ENCODE results near the gene ATP5MC2.
"Not testable (repeated sequence)": the region's sequence is repeated elsewhere in the genome, so short reads cannot be mapped to it uniquely, and the experiment has no call there.

Gene ATP5MC2

GRCh38 chr12:53694756-53695151, 18.9 kb upstream of the ATP5MC2 start:
- DNase-seq (ENCODE audit: low read depth in 2 of 2) = no peak

DNA sequence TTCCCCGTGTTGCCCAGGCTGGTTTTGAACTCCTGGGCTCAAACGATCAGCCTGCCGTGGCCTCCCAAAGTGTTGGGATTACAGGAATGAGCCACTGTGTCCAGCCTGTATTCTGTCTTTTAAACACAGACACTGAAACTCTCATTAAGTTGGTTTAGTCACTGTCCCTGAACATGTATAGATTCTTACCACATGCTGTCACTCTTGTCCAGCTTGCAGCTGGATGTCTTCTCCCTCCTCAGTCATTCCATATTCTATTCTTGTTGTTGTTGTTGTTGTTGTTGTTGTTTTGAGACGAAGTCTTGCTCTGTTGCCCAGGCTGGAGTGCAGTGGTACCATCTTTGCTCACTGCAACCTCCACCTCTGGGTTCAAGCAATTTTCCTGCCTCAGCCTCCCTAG, 12.3 kb upstream of the ATP5MC2 start:
- no peak for DNase-seq (ENCODE audit: low read depth in 2 of 2)

DNA sequence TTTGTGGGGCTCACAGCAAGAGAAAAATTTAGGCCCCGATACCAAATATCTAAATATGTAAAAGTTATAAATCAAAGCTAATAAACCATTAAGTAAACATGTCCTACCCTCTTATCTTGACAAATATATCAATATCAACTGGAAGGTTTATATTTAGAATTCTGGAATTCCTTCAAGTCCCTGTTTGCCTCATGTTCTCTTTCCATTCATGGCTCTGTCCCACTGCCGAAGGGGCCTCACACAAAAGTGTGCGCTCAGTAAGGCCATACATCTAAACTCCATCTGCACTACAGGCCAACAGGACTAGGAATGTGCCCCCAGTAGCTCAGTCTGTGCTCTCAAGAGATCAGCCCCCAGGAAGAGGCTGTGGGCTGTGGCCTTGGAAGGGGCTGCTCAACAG, 10.6 kb upstream of the ATP5MC2 start:
- DNase-seq (ENCODE audit: low read depth in 2 of 2) = no peak

GRCh38 chr12:53684654-53685220, 8.9 kb upstream of the ATP5MC2 start:
- no peak for DNase-seq (ENCODE audit: low read depth in 2 of 2)

DNA sequence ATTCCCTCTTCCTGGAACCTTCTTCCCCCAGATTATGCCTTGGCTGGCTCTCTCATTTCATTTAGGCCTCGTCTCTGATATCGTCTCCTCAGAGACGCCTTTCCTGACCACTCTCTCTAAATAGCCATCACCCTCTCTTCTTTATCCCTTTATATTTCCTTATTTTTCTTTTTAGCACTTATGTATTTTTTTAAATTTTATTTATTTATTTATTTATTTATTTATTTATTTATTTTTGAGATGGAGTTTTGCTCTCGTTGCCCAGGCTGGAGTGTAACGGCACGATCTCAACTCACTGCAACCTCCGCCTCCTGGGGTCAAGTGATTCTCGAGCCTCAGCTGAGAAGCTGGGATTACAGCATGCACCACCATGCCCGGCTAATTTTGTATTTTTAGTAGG, 8.1 kb upstream of the ATP5MC2 start:
- DNase-seq (ENCODE audit: low read depth in 2 of 2) = no peak

GRCh38 chr12:53683494-53683893, 7.6 kb upstream of the ATP5MC2 start:
- no peak for DNase-seq (ENCODE audit: low read depth in 2 of 2)

- DNase-seq (ENCODE audit: low read depth in 2 of 2) = not testable (repeated sequence)
These were observed 4.2 kb upstream of the ATP5MC2 start for GRCh38 chr12:53680061-53680460.

- DNase-seq (ENCODE audit: low read depth in 2 of 2) = no peak
These were observed 1.9 kb upstream of the ATP5MC2 start for GRCh38 chr12:53677800-53678148.

DNA sequence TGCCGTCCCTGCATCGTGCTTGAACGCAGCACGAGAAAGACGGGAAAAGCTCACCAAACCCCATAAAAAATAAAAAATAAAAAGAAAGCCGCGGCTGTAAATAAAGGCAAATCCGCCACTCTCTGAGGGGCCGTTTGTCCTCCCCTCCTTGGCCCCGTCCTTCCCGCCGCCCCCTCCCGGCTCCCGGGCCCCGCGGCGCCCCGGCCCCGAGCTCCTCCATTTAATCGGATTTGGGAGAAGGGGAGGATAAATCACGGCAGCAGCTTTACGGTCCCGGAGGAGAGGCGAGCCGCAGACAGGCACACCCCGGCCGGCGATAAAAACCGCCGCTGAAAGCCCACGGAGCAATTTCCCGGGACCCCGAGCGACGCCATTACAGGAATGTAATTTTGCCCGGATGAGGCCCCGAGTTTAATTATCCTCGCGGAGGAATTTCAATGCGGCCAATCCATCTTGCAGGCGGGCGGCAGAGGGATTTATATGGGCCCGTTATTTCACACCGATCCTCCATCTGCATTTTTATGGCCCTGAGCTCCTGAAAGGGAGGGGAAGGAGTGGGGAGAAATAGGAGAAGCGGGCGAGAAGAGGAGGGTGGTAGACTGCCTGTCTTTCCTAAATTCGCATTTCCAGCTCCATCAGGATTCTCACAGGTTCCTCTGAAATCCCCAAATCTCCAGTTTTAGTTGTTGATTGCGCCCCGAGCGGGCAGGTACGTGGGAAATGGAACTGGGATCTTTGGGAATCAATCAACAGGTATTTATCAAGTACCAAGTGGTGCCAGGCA, 1.3 kb upstream of the ATP5MC2 start:
- DNase-seq (ENCODE audit: low read depth in 2 of 2) = no peak

DNA sequence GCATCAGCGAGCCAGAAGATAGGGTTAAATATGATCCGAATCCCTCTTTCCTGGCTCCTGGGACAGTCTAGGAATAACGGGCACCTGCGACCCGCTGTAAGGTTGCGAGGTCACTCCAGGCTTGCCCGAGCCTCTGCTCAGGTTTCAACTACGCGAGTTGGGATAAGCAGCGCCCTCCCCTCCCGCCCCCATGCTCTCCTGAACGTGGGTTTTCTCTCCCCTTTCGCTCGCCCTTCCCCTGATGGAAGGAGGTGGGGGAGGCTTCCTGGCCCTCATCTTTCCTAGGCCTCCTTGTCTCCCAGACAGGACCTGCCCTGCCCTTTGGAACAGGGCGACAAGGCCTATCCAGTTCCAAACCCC, 753 bp upstream of the ATP5MC2 start:
- DNase-seq (ENCODE audit: low read depth in 2 of 2) = no peak

GRCh38 chr12:53674977-53675700, 744 bp downstream of the ATP5MC2 start:
- DNase-seq (ENCODE audit: low read depth in 2 of 2) = no peak

GRCh38 chr12:53670971-53671370, 4.9 kb downstream of the ATP5MC2 start:
- DNase-seq (ENCODE audit: low read depth in 2 of 2) = no peak

DNA sequence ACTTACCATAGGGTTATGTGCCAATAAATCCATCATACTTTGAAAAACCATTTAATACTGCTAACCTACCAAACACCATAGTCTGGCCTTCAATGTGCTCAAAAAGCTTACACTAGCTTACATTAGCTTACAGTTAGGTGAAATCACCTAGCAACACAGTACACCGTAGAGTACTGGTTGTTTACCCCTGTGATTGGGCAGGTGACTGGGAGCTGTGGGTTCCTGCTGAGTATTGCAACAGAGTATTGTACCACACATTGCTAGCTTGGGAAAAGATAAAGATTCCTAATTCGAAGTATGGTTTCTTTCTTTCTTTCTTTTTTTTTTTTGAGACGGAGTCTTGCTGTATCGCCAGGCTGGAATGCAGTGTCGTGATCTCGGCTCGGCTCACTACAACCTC, 5.6 kb downstream of the ATP5MC2 start:
- no peak for DNase-seq (ENCODE audit: low read depth in 2 of 2)

GRCh38 chr12:53667080-53667479, 8.8 kb downstream of the ATP5MC2 start:
- DNase-seq (ENCODE audit: low read depth in 2 of 2) = no peak

- no peak for DNase-seq (ENCODE audit: low read depth in 2 of 2)
These were observed 10.9 kb downstream of the ATP5MC2 start for GRCh38 chr12:53664936-53665335.

- DNase-seq (ENCODE audit: low read depth in 2 of 2) = no peak
These were observed 11.7 kb downstream of the ATP5MC2 start for GRCh38 chr12:53664191-53664590.

DNA sequence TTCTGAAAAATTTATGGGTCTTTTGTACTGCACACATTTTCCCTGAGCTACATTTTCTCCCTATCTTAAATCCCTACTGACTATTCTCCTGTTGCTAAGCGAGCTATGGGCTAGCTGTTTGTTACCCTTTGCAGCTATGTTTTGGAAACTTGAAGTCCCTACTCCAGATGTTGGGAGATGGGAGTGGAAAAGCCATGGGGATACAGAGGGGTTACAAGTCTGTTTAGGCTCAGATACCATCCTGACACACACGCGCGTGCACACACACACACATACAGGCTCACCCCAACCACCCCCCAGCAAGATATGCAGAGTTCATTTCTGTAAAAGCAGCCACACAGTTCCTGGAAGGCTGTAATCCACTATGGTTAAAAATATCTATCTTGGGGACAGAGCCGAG, 15.8 kb downstream of the ATP5MC2 start:
- no peak for DNase-seq (ENCODE audit: low read depth in 2 of 2)

DNA sequence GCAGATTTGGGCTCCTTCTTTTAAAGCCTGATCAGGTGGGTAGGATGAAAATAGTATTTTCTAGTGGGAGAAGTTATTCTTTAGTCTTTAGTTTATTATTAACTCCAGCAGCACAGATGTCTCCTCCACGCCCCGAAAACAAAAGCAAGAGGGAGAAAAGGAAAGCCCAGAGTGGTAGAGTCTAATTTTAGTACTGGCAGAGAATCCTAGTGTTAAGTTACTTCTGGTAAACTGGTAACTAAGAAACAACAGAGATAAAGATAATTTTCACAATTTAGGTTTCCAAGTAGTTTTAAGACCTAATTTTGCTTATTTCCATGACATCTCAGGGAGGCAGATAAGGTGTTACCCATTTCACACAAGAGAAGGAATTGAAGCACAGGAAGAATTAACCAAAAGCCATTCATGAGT, 16.3 kb downstream of the ATP5MC2 start:
- no peak for DNase-seq (ENCODE audit: low read depth in 2 of 2)

- DNase-seq (ENCODE audit: low read depth in 2 of 2) = no peak
These were observed 16.8 kb downstream of the ATP5MC2 start for GRCh38 chr12:53659011-53659551.

GRCh38 chr12:53657041-53657440, 18.8 kb downstream of the ATP5MC2 start:
- no peak for DNase-seq (ENCODE audit: low read depth in 2 of 2)

GRCh38 chr12:53653595-53653994, 22.3 kb downstream of the ATP5MC2 start:
- DNase-seq (ENCODE audit: low read depth in 2 of 2) = no peak

DNA sequence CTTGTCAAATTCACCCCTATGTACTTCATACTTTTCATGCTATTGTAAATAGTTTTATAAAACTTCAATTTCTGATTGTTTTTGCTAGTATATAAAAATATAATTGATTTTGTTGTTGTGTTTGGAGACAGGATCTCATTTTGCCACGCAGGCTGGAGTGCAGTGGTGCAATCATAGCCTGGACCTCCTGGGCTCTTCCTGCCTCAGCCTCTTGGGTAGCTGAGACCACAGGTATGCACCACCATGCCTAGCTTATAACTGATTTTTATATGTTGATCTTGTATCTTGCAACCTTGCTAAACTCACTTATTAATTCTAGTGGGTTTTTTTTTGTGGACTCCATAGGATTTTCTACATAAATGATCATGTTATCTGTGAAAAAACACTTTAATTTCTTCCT, 23.5 kb downstream of the ATP5MC2 start:
- DNase-seq (ENCODE audit: low read depth in 2 of 2) = no peak

DNA sequence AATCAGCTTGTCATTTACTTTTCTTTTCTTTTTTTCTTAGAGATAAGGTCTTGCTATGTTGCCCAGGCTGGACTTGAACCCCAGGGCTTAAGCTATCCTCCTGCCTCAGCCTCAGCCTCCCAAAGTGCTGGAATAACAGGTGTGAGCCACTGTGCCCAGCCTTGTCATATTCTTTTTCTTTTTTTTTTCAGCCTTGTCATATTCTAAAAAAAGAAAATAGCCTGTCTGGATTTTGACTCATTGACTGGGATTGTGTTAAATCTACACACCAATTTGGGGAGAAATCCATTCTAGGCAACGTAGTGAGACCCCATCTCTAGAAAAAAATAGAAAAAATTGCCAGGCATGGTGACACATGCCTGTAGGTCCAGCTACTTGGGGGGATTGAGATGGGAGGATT, 24.1 kb downstream of the ATP5MC2 start:
- no peak for DNase-seq (ENCODE audit: low read depth in 2 of 2)
